Activated T-helper 2 cell treated with anti-CD3 and anti-CD28 coated beads, Interferon-gamma antibody, Interleukin-2, Interleukin-4, amounts not matched to agents 10 μg/mL and 5 μg/mL and 100 μg/mL, durations not matched to agents 14 hours and 24 hours and 36 hours (primary cell): ENCODE results near the gene PRR33. TPM values are rescaled to one million over a fixed set of nuclear protein-coding genes. Genes with fewer than 3 reads are reported as not detected.

Experiments used
- DNase-seq: peaks from one replicate; pipeline ENCODE4 v3.0.0; 2021; ENCODE audit warnings: low spot score
- H3K27ac Mint-ChIP-seq: one replicate; pipeline ENCODE4 v1.8.0; 2021; ENCODE audit warnings: mixed read lengths
- H3K27me3 Mint-ChIP-seq: one replicate; pipeline ENCODE4 v1.8.0; 2021; ENCODE audit warnings: low read depth, mixed read lengths
- H3K36me3 Mint-ChIP-seq: one replicate; pipeline ENCODE4 v1.8.0; 2021; ENCODE audit warnings: low read depth, mixed read lengths
- H3K4me1 Mint-ChIP-seq: one replicate; pipeline ENCODE4 v1.8.0; 2021; ENCODE audit warnings: low read depth, mixed read lengths
- H3K4me3 Mint-ChIP-seq: one replicate; pipeline ENCODE4 v1.8.0; 2021; ENCODE audit warnings: low read depth, mild to moderate bottlenecking, moderate library complexity, mixed read lengths
- H3K9me3 Mint-ChIP-seq: one replicate; pipeline ENCODE4 v1.8.0; 2021; ENCODE audit warnings: mixed read lengths
- intact Hi-C: fragments of 100-400 bp; cut with micrococcal nuclease; formaldehyde crosslinking; loops from one replicate; pipeline ENCODE4 v1.15.1; 2023
- total RNA-seq: library from RNA; stranded (reverse); gene quantifications from 2 replicates; pipeline ENCODE4 v1.2.3, GENCODE V29; 2022

The PRR33 gene
- total RNA-seq, 1 donor from 2014 or later = 0.05 TPM

- no peak for DNase-seq
- no peaks in the 10 kb centered on the region for H3K27me3 Mint-ChIP-seq
- intact Hi-C loops = loop anchor here (2.0 kb wide), 1 partner anchor 17 kb away; the partner anchor contains the start of gene LSP1
- H3K27ac Mint-ChIP-seq = no peak overlapping the region
- H3K4me3 Mint-ChIP-seq = no peak overlapping the region
- peaks cover 22% of the 10 kb centered on the region for H3K36me3 Mint-ChIP-seq
- H3K9me3 Mint-ChIP-seq = no peaks in the 10 kb centered on the region
- H3K4me1 Mint-ChIP-seq = peaks cover 21% of the 10 kb centered on the region
Measured at GRCh38 chr11:1869427-1870325, 22.0 kb downstream of the PRR33 start.

DNA sequence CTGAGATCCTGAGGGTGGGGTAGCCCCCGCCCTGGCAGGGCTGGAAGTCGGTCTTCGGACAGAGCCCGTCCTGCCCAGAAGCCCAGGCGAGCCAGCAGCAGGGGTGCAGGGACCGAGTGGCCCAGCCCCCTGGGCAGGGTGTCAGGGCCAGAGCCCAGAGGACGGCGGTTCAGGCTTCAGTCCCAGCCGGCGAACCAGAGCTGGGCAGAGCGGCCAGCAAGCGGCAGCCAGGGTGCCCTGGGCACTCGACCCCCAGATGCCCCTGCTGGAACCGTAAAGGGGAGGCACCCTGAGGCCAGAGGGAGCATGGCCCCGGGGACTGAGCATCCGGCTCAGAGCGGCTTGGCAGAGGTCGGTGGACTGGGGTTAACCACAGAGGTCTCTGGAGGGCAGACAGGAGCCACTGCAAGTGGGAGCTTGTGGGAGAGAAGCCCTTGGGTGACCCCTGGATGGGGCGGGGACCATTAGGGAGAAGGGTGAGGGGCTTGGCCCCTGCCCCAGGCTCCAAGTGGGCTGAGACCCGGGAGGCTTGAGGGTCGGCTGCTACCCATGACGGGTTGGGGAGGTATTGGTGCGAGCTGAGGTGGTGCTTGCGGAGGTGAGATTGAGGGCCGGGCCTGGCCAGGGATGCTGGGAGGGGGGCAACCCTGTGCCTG, 22.9 kb downstream of the PRR33 start:
- intact Hi-C loops = no loop called here
- H3K36me3 Mint-ChIP-seq = peaks cover 22% of the 10 kb centered on the region
- H3K4me1 Mint-ChIP-seq = peaks cover 21% of the 10 kb centered on the region
- no peaks in the 10 kb centered on the region for H3K9me3 Mint-ChIP-seq
- no peak overlapping the region for H3K4me3 Mint-ChIP-seq
- DNase-seq = no peak
- no peaks in the 10 kb centered on the region for H3K27me3 Mint-ChIP-seq
- no peak overlapping the region for H3K27ac Mint-ChIP-seq

DNA sequence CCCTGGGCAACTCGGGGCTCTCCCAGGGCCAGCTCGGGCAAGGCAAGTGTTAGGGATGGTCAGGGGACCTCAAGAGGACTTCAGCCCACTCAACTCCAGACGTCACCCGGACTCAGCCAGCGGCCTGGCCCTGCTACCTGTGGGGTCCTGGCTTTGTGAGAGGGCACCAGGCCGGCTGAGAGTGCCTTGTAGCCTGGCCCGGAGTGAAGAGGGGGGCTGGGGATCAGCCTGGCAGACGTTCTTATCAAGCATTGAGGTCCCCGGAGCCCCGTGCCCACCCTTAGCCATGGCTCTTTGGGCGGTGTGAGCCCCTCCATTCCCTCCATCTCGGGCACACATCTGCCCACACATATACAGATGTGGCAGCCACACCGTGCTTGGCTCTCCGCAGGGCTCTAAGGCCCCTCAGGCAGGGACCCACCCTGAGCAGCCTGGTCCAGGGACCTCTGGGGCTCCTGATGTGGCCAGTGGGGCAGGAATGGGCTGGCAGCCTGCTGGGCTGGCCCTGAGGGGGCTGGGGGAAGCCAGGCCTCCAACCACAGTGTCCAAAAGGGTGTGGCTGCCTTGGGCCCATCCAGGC, 23.5 kb downstream of the PRR33 start:
- peaks cover 22% of the 10 kb centered on the region for H3K36me3 Mint-ChIP-seq
- H3K4me3 Mint-ChIP-seq = no peak overlapping the region
- no peak for DNase-seq
- no peaks in the 10 kb centered on the region for H3K9me3 Mint-ChIP-seq
- H3K27ac Mint-ChIP-seq = no peak overlapping the region
- H3K4me1 Mint-ChIP-seq = peaks cover 21% of the 10 kb centered on the region
- intact Hi-C loops = no loop called here
- no peaks in the 10 kb centered on the region for H3K27me3 Mint-ChIP-seq

DNA sequence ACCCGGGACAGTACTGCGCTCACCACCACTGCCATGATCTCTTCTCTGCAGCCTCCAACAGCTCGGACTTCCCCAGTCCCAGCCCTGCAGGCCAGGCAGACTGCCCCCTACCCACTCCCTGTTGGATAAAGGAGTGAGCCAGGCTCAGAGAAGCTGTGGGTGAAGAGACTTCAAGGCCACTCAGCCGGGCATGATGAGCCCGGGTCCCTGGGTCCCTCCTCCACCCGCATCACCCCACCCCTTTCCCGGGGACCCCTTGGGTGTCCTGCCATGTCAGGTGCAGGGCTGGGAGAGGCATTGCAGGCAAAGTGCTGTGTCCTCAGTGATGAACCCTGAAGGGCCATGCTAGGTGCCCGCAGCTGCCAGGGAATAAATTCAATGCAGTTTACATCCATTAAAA, 24.3 kb downstream of the PRR33 start:
- DNase-seq = no peak
- peaks cover 21% of the 10 kb centered on the region for H3K4me1 Mint-ChIP-seq
- H3K36me3 Mint-ChIP-seq = peaks cover 22% of the 10 kb centered on the region
- no peaks in the 10 kb centered on the region for H3K9me3 Mint-ChIP-seq
- no peak overlapping the region for H3K4me3 Mint-ChIP-seq
- no peak overlapping the region for H3K27ac Mint-ChIP-seq
- intact Hi-C loops = no loop called here
- H3K27me3 Mint-ChIP-seq = no peaks in the 10 kb centered on the region

DNA sequence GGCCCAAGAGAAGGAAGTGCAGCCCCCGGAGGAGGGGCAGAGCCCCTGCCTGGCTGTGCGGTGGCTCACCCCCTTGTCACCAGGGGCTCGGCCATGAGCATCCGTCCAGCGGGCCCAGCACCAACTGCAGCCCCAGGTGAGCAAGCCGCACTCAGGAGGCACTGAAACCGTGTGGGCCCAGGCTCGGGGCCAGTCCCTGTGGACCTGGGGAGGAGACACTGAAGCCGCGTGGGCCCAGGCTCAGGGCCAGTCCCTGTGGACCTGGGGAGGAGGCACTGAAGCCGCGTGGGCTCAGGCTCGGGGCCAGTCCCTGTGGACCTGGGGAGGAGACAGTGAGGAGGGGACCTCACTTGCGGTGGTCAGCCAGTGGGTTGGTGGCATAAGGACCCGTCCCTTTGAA, 24.9 kb downstream of the PRR33 start:
- no peak for DNase-seq
- intact Hi-C loops = no loop called here
- Mint-ChIP-seq H3K4me3 (no peak overlapping the region), H3K4me1 (peaks cover 19% of the 10 kb centered on the region), H3K9me3 (no peaks in the 10 kb centered on the region), H3K27ac (no peak overlapping the region), H3K27me3 (no peaks in the 10 kb centered on the region), H3K36me3 (peaks cover 22% of the 10 kb centered on the region)

DNA sequence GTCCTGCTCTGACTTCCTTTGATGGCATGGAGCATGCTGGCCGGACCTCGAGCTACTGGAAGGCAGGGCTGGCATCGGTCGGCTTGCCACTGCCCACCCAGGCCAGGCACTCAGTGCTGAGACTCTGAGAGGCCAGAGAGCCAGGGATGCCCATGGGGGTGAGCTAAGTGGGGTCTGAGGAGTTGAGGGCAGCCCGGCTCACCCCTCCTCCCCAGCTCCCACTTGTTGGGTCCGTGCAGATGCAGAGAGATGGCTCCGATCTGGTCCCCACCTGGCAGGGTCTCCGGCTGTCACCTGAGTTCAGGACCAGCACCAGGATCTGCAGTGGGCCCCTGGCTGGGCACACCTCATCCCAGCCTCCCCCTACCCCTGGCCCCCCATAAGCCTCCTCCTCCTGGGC, 25.5 kb downstream of the PRR33 start:
- Mint-ChIP-seq H3K4me3 (no peak overlapping the region), H3K9me3 (no peaks in the 10 kb centered on the region), H3K36me3 (peaks cover 22% of the 10 kb centered on the region), H3K27ac (no peak overlapping the region), H3K27me3 (no peaks in the 10 kb centered on the region), H3K4me1 (peaks cover 18% of the 10 kb centered on the region)
- intact Hi-C loops = no loop called here
- no peak for DNase-seq

GRCh38 chr11:1864831-1865665, 26.6 kb downstream of the PRR33 start:
- no peaks in the 10 kb centered on the region for H3K27me3 Mint-ChIP-seq
- peaks cover 9% of the 10 kb centered on the region for H3K4me1 Mint-ChIP-seq
- intact Hi-C loops = no loop called here
- no peaks in the 10 kb centered on the region for H3K9me3 Mint-ChIP-seq
- no peak overlapping the region for H3K4me3 Mint-ChIP-seq
- no peak for DNase-seq
- H3K36me3 Mint-ChIP-seq = peaks cover 18% of the 10 kb centered on the region
- no peak overlapping the region for H3K27ac Mint-ChIP-seq

GRCh38 chr11:1864231-1864630, 27.5 kb downstream of the PRR33 start:
- Mint-ChIP-seq H3K4me3 (no peak overlapping the region), H3K36me3 (peaks cover 15% of the 10 kb centered on the region), H3K27me3 (no peaks in the 10 kb centered on the region), H3K27ac (no peak overlapping the region), H3K4me1 (peaks cover 9% of the 10 kb centered on the region), H3K9me3 (no peaks in the 10 kb centered on the region)
- no peak for DNase-seq
- intact Hi-C loops = no loop called here

GRCh38 chr11:1863352-1864216, 28.1 kb downstream of the PRR33 start:
- Mint-ChIP-seq H3K4me3 (no peak overlapping the region), H3K9me3 (no peaks in the 10 kb centered on the region), H3K27me3 (no peaks in the 10 kb centered on the region), H3K36me3 (peaks cover 15% of the 10 kb centered on the region), H3K4me1 (peaks cover 4% of the 10 kb centered on the region), H3K27ac (no peak overlapping the region)
- DNase-seq = no peak
- intact Hi-C loops = no loop called here

GRCh38 chr11:1862588-1863351, 28.9 kb downstream of the PRR33 start:
- H3K36me3 Mint-ChIP-seq = peaks cover 19% of the 10 kb centered on the region
- DNase-seq = no peak
- no peak overlapping the region for H3K27ac Mint-ChIP-seq
- no peak overlapping the region for H3K4me3 Mint-ChIP-seq
- H3K27me3 Mint-ChIP-seq = no peaks in the 10 kb centered on the region
- H3K4me1 Mint-ChIP-seq = peaks cover 6% of the 10 kb centered on the region
- no peaks in the 10 kb centered on the region for H3K9me3 Mint-ChIP-seq
- intact Hi-C loops = no loop called here
